OCI-LY1 (cell line): ENCODE measurements around the gene FRK.

Experiments used
- H2AFZ ChIP-seq: fragments of 200-600 bp; sonication (generic), shearing (Covaris generic); 2 replicates; pipeline ENCODE4 v1.6.0; 2014; ENCODE audit warnings: antibody characterized with exemption, mild to moderate bottlenecking, low read length
- H3F3A ChIP-seq: fragments of 200-600 bp; sonication (generic), shearing (Covaris generic); 2 replicates; pipeline ENCODE4 v1.6.0; 2014; ENCODE audit warnings: mild to moderate bottlenecking, antibody characterized with exemption, low read length, moderate library complexity; ENCODE audit not compliant: insufficient read depth
- H3K27ac ChIP-seq: fragments of 200-600 bp; sonication (generic); 2 replicates; pipeline ENCODE4 v1.5.1; 2014; ENCODE audit warnings: low read length, mixed run types, mild to moderate bottlenecking, low read depth; ENCODE audit not compliant: poor library complexity, severe bottlenecking
- H3K27me3 ChIP-seq: fragments of 200-600 bp; sonication (generic); 2 replicates; pipeline ENCODE4 v1.6.0; 2014; ENCODE audit warnings: antibody characterized with exemption, mild to moderate bottlenecking, low read length, moderate library complexity; ENCODE audit not compliant: insufficient read depth
- H3K36me3 ChIP-seq: fragments of 200-600 bp; sonication (generic); 2 replicates; pipeline ENCODE4 v1.6.1; 2014; ENCODE audit warnings: mild to moderate bottlenecking, antibody characterized with exemption, low read length, moderate library complexity, mixed read lengths; ENCODE audit not compliant: insufficient read depth
- H3K4me1 ChIP-seq: fragments of 200-600 bp; sonication (generic); 2 replicates; pipeline ENCODE4 v1.5.1; 2014; ENCODE audit warnings: mild to moderate bottlenecking, low read length, moderate library complexity; ENCODE audit not compliant: insufficient read depth, severe bottlenecking
- H3K4me2 ChIP-seq: fragments of 200-600 bp; sonication (generic), shearing (Covaris generic); 2 replicates; pipeline ENCODE4 v1.6.1; 2014; ENCODE audit warnings: low read length
- H3K4me3 ChIP-seq: fragments of 200-600 bp; sonication (generic); 2 replicates; pipeline ENCODE4 v1.5.1; 2014; ENCODE audit warnings: low read length, low read depth, mild to moderate bottlenecking, mixed read lengths; ENCODE audit not compliant: poor library complexity, severe bottlenecking
- H3K79me2 ChIP-seq: fragments of 200-600 bp; shearing (Covaris generic); 2 replicates; pipeline ENCODE4 v1.6.1; 2016; ENCODE audit warnings: mixed run types, low read length, mixed read lengths; ENCODE audit not compliant: insufficient read depth
- H3K9ac ChIP-seq: fragments of 200-600 bp; sonication (generic), shearing (Covaris generic); 2 replicates; pipeline ENCODE4 v1.6.1; 2014; ENCODE audit warnings: mild to moderate bottlenecking, low read length, mixed read lengths
- H3K9me2 ChIP-seq: fragments of 200-600 bp; sonication (generic), shearing (Covaris generic); 2 replicates; pipeline ENCODE4 v1.6.1; 2014; ENCODE audit warnings: low read depth, mild to moderate bottlenecking, low read length, mixed read lengths
- H3K9me3 ChIP-seq: fragments of 200-600 bp; shearing (Covaris generic); 2 replicates; pipeline ENCODE4 v1.6.1; 2014; ENCODE audit warnings: low read length, mixed read lengths
- H4K20me1 ChIP-seq: fragments of 200-600 bp; sonication (generic), shearing (Covaris generic); 2 replicates; pipeline ENCODE4 v1.6.0; 2016; ENCODE audit warnings: mild to moderate bottlenecking, low read length; ENCODE audit not compliant: insufficient read depth
- CTCF ChIP-seq: fragments of 200-600 bp; sonication (generic), shearing (Covaris generic); IDR thresholded peaks from 2 replicates; pipeline ENCODE4 v1.5.1; 2017; ENCODE audit warnings: mild to moderate bottlenecking, antibody characterized with exemption, low read length, moderate library complexity, mixed read lengths
- EZH2 ChIP-seq: fragments of 200-600 bp; sonication (generic), shearing (Covaris generic); IDR thresholded peaks from 2 replicates; pipeline ENCODE4 v1.8.0; 2017; ENCODE audit warnings: borderline replicate concordance, mixed run types, mild to moderate bottlenecking, antibody characterized with exemption, low read length, moderate library complexity, mixed read lengths

Gene FRK

GRCh38 chr6:116036075-116036773 lies 24.5 kb downstream of the FRK start:
- H3K9me3 ChIP-seq, result no peaks in the 10 kb centered on the region
- H3K9me2 ChIP-seq, result no peaks in the 10 kb centered on the region
- no peak overlapping the region for H3K4me2 ChIP-seq
- H3K9ac ChIP-seq, result no peak overlapping the region
- no peaks in the 10 kb centered on the region for H3F3A ChIP-seq
- no peaks in the 10 kb centered on the region for H3K4me1 ChIP-seq
- H4K20me1 ChIP-seq, result no peaks in the 10 kb centered on the region
- no peaks in the 10 kb centered on the region for H3K79me2 ChIP-seq
- H3K36me3 ChIP-seq, result no peaks in the 10 kb centered on the region
- H3K27ac ChIP-seq, result no peak overlapping the region
- TF ChIP-seq CTCF (no peak), EZH2 (no peak)
- no peak overlapping the region for H3K4me3 ChIP-seq
- no peaks in the 10 kb centered on the region for H3K27me3 ChIP-seq
- no peak overlapping the region for H2AFZ ChIP-seq

GRCh38 chr6:116035616-116036015 lies 25.1 kb downstream of the FRK start:
- Histone ChIP-seq H3K27me3 (no peaks in the 10 kb centered on the region), H2AFZ (no peak overlapping the region), H3K9me3 (no peaks in the 10 kb centered on the region), H3K4me1 (no peaks in the 10 kb centered on the region), H3K4me2 (no peak overlapping the region), H3F3A (no peaks in the 10 kb centered on the region), H3K79me2 (no peaks in the 10 kb centered on the region), H3K36me3 (no peaks in the 10 kb centered on the region), H3K27ac (no peak overlapping the region), H3K9ac (no peak overlapping the region), H4K20me1 (no peaks in the 10 kb centered on the region), H3K9me2 (no peaks in the 10 kb centered on the region), H3K4me3 (no peak overlapping the region)
- TF ChIP-seq EZH2 (no peak), CTCF (no peak)

- no peaks in the 10 kb centered on the region for H3K79me2 ChIP-seq
- no peaks in the 10 kb centered on the region for H3K4me1 ChIP-seq
- no peak overlapping the region for H2AFZ ChIP-seq
- H3K4me2 ChIP-seq, result no peak overlapping the region
- no peaks in the 10 kb centered on the region for H3K27me3 ChIP-seq
- no peaks in the 10 kb centered on the region for H3K36me3 ChIP-seq
- H3K4me3 ChIP-seq, result no peak overlapping the region
- H3F3A ChIP-seq, result no peaks in the 10 kb centered on the region
- no peaks in the 10 kb centered on the region for H3K9me2 ChIP-seq
- no peak overlapping the region for H3K27ac ChIP-seq
- no peak for TF ChIP-seq EZH2
- TF ChIP-seq CTCF, result no peak
- no peaks in the 10 kb centered on the region for H3K9me3 ChIP-seq
- H4K20me1 ChIP-seq, result no peaks in the 10 kb centered on the region
- H3K9ac ChIP-seq, result no peak overlapping the region
Measured at GRCh38 chr6:116034327-116034726, 26.4 kb downstream of the FRK start.
